ENCODE measurements around the gene RFPL2.

Gene RFPL2

GRCh38 chr22:32204856-32205722 is at the start of gene RFPL2:
TSS of gene RFPL2 (minus strand) at chr22:32205073. CDS start at chr22:32202451, 2,622 bp downstream.
- no peak within 1 kb of the TSS for H3K27ac ChIP-seq
- H3K4me3 ChIP-seq (ENCODE audit: low read depth in 1 of 2, low read length in 1 of 2): no peak within 1 kb of the TSS
- H3K4me1 ChIP-seq (ENCODE audit: control insufficient read depth in 1 of 2, insufficient read depth in 1 of 2, low read depth in 1 of 2, low read length in 1 of 2): peaks cover 32 to 36% of the 10 kb centered on the region in 2 experiments

GRCh38 chr22:32249231-32249630 is 44.4 kb upstream of the RFPL2 start:
- Histone ChIP-seq H3K9me3 (no peaks in the 10 kb centered on the region), H3K4me3 (ENCODE audit: low read depth in 1 of 2, low read length in 1 of 2) (no peak overlapping the region), H3K36me3 (no peaks in the 10 kb centered on the region), H3K27ac (no peak overlapping the region), H3K4me1 (ENCODE audit: control insufficient read depth in 1 of 2, insufficient read depth in 1 of 2, low read depth in 1 of 2, low read length in 1 of 2) (no peaks in the 10 kb centered on the region), H3K27me3 (peaks cover 5% of the 10 kb centered on the region)
- TF ChIP-seq CTCF (IDR thresholded peaks at IDR 0.05): no peak

More at GRCh38 chr22:32204856-32205722, at the start of gene RFPL2:
- peaks cover 40% of the 10 kb centered on the region for H3K27me3 ChIP-seq
- TF ChIP-seq CTCF (IDR thresholded peaks at IDR 0.05): no peak
- H3K36me3 ChIP-seq: no peaks in the 10 kb centered on the region
- H3K9me3 ChIP-seq: no peaks in the 10 kb centered on the region

- no peak for TF ChIP-seq CTCF (IDR thresholded peaks at IDR 0.05)
- no peak overlapping the region for H3K4me3 ChIP-seq (ENCODE audit: low read depth in 1 of 2, low read length in 1 of 2)
- no peaks in the 10 kb centered on the region for H3K4me1 ChIP-seq (ENCODE audit: control insufficient read depth in 1 of 2, insufficient read depth in 1 of 2, low read depth in 1 of 2, low read length in 1 of 2)
- H3K36me3 ChIP-seq: no peaks in the 10 kb centered on the region
- H3K9me3 ChIP-seq: no peaks in the 10 kb centered on the region
- peaks cover 5% of the 10 kb centered on the region for H3K27me3 ChIP-seq
- H3K27ac ChIP-seq: no peak overlapping the region
Measured at GRCh38 chr22:32248276-32248675, 43.4 kb upstream of the RFPL2 start.

GRCh38 chr22:32246166-32246565 is 41.3 kb upstream of the RFPL2 start:
- Histone ChIP-seq H3K4me1 (ENCODE audit: control insufficient read depth in 1 of 2, insufficient read depth in 1 of 2, low read depth in 1 of 2, low read length in 1 of 2) (no peaks in the 10 kb centered on the region), H3K27me3 (peaks cover 8% of the 10 kb centered on the region), H3K9me3 (no peaks in the 10 kb centered on the region), H3K4me3 (ENCODE audit: low read depth in 1 of 2, low read length in 1 of 2) (no peak overlapping the region), H3K36me3 (no peaks in the 10 kb centered on the region), H3K27ac (no peak overlapping the region)
- TF ChIP-seq CTCF (IDR thresholded peaks at IDR 0.05): no peak

GRCh38 chr22:32245042-32245441 is 40.2 kb upstream of the RFPL2 start:
- Histone ChIP-seq H3K4me1 (ENCODE audit: control insufficient read depth in 1 of 2, insufficient read depth in 1 of 2, low read depth in 1 of 2, low read length in 1 of 2) (no peaks in the 10 kb centered on the region), H3K27ac (no peak overlapping the region), H3K27me3 (peaks cover 15% of the 10 kb centered on the region), H3K36me3 (no peaks in the 10 kb centered on the region), H3K9me3 (no peaks in the 10 kb centered on the region), H3K4me3 (ENCODE audit: low read depth in 1 of 2, low read length in 1 of 2) (no peak overlapping the region)
- no peak for TF ChIP-seq CTCF (IDR thresholded peaks at IDR 0.05)
